A549 treated with ZK216348 at 1 μM for 4 hours (cell line): ENCODE measurements around the gene ARHGAP12. TPM values are rescaled to one million over a fixed set of nuclear protein-coding genes. Genes with fewer than 3 reads are reported as not detected.

ENCODE experiments used
- total RNA-seq: library from RNA; stranded (reverse); fragments of 200-300 nt; extraction: Qiagen RNA extraction; gene quantifications from 5 replicates; pipeline ENCODE4 v1.2.3, GENCODE V29; 2022; ENCODE audit warnings: low read depth

Gene ARHGAP12
- total RNA-seq, result 14.5 to 34.9 TPM (median 21.3 TPM) in 5 replicates

GRCh38 chr10:31928549-31929260 is at the start of gene ARHGAP12:
Gene ARHGAP12 (minus strand): TSS chr10:31928831. CDS start chr10:31908855, 19,976 bp downstream.

Other genes with a start within 250 kb of the ARHGAP12 start
- gene KIF5B, start 127.6 kb upstream of the ARHGAP12 start, total RNA-seq, result 42.7 to 83.0 TPM (median 74.6 TPM) in 5 replicates